Activated T-helper 1 cell treated with anti-CD3 and anti-CD28 coated beads, Interleukin-2, amount 50 U/mL, for 16 hours (primary cell): ENCODE measurements around the gene PVALB.
A peak's percentile ranks its signal among the peaks of the same experiment; 100 is the strongest.
"Not testable (repeated sequence)": the region's sequence is repeated elsewhere in the genome, so short reads cannot be mapped to it uniquely, and the experiment has no call there.

Source experiments
- DNase-seq, 2 donors: peaks; one replicate each; pipeline ENCODE4 v3.0.0-alpha.2; 2020; ENCODE audit warnings: low read depth in 1 of 2, low spot score in 1 of 2

PVALB gene

GRCh38 chr22:36758792-36759271, 58.0 kb downstream of the PVALB start:
- no peak for DNase-seq

GRCh38 chr22:36757668-36758211, 59.1 kb downstream of the PVALB start:
- peak; percentile 54 to 58 for DNase-seq

GRCh38 chr22:36756746-36757655, 59.8 kb downstream of the PVALB start:
- DNase-seq: no peak

GRCh38 chr22:36756031-36756430, 60.8 kb downstream of the PVALB start:
- DNase-seq: no peak

GRCh38 chr22:36755316-36755715, 61.5 kb downstream of the PVALB start:
- DNase-seq: no peak

- DNase-seq: not testable (repeated sequence)
These were observed 62.0 kb downstream of the PVALB start for GRCh38 chr22:36754881-36755280.

GRCh38 chr22:36753916-36754315, 62.9 kb downstream of the PVALB start:
- no peak for DNase-seq

- no peak for DNase-seq
These were observed 63.6 kb downstream of the PVALB start for GRCh38 chr22:36753120-36753802.
